Activated CD8-positive, alpha-beta T cell treated with anti-CD3 and anti-CD28 coated beads, Interleukin-2, amount 10 ng/mL, durations not matched to agents 7 days and 5 days (primary cell): ENCODE results near the gene TSPAN16. TPM values are rescaled to one million over a fixed set of nuclear protein-coding genes. Genes with fewer than 3 reads are reported as not detected.

ENCODE experiments used
- ATAC-seq: fragments of 150-1000 bp; cut with Tn5 transposase; one replicate; pipeline ENCODE4 v1.10.0; 2021; ENCODE audit warnings: moderate library complexity
- CTCF ChIA-PET: fragments of 350-600 bp; sonication (Branson Sonifier 250); formaldehyde crosslinking; loops from one replicate; lab custom pipeline; 2021; ENCODE audit warnings: antibody characterized with exemption; lab: Charles Lee
- POLR2A ChIA-PET: fragments of 350-600 bp; sonication (Branson Sonifier 250); formaldehyde crosslinking; loops from one replicate; lab custom pipeline; 2021; ENCODE audit warnings: antibody characterized with exemption; lab: Charles Lee
- DNase-seq: peaks from one replicate; pipeline ENCODE4 v3.0.0-alpha.2; 2020
- H3K27ac Mint-ChIP-seq: one replicate; pipeline ENCODE4 v1.8.0; 2021; ENCODE audit warnings: mild to moderate bottlenecking, mixed read lengths
- H3K27me3 Mint-ChIP-seq: one replicate; pipeline ENCODE4 v1.8.0; 2021; ENCODE audit warnings: low read depth, mixed read lengths
- H3K36me3 Mint-ChIP-seq: one replicate; pipeline ENCODE4 v1.8.0; 2021; ENCODE audit warnings: low read depth, mixed read lengths
- H3K4me1 Mint-ChIP-seq: one replicate; pipeline ENCODE4 v1.8.0; 2021; ENCODE audit warnings: low read depth, mixed read lengths
- H3K4me3 Mint-ChIP-seq: one replicate; pipeline ENCODE4 v1.8.0; 2021; ENCODE audit warnings: mild to moderate bottlenecking, mixed read lengths
- H3K9me3 Mint-ChIP-seq: one replicate; pipeline ENCODE4 v1.8.0; 2022; ENCODE audit warnings: mixed read lengths; ENCODE audit not compliant: insufficient read depth
- total RNA-seq, 2 experiments: library from RNA; stranded (reverse); gene quantifications; one replicate each; pipeline ENCODE4 v1.2.3, GENCODE V29; 2021

The TSPAN16 gene
- total RNA-seq, 2 experiments from 2014 or later = not detected

DNA sequence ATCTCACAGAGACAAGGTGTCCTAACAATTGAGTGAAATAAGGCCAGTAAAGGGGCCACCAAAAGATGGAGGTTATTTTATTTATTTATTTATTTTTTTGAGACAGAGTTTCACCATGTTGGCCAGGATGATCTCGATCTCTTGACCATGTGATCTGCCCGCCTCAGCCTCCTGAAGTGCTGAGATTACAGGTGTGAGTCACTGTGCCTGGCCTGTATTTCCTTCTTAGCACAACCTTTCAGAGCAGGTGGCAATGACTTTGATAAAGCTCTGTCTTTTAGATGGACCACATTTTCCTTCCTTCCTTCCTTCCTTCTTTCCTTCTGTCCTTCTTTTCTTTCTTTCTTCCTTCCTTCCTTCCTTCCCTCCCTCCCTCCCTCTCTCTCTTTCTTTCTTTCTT, 22.7 kb upstream of the TSPAN16 start:
- no peak for DNase-seq
- ChIA-PET POLR2A (no interaction called here), CTCF (interaction anchor here (1.0 kb wide), 1 partner anchor 108 kb away, joined by 3 read pairs; no protein-coding TSS in a partner anchor)
- peaks cover 3% of the 10 kb centered on the region for H3K36me3 Mint-ChIP-seq
- peaks cover 6% of the 10 kb centered on the region for H3K9me3 Mint-ChIP-seq
- peaks cover 2% of the 10 kb centered on the region for H3K4me1 Mint-ChIP-seq
- no peak overlapping the region for H3K4me3 Mint-ChIP-seq
- peaks cover 50% of the 10 kb centered on the region for H3K27me3 Mint-ChIP-seq
- ATAC-seq = no peak
- H3K27ac Mint-ChIP-seq = no peak overlapping the region

- peaks cover 6% of the 10 kb centered on the region for H3K9me3 Mint-ChIP-seq
- ChIA-PET CTCF (interaction anchor here (1.0 kb wide), 1 partner anchor 108 kb away, joined by 3 read pairs; no protein-coding TSS in a partner anchor), POLR2A (no interaction called here)
- ATAC-seq (no peak), DNase-seq (no peak)
- no peak overlapping the region for H3K4me3 Mint-ChIP-seq
- H3K4me1 Mint-ChIP-seq = peaks cover 2% of the 10 kb centered on the region
- peaks cover 3% of the 10 kb centered on the region for H3K36me3 Mint-ChIP-seq
- no peak overlapping the region for H3K27ac Mint-ChIP-seq
- H3K27me3 Mint-ChIP-seq = peaks cover 49% of the 10 kb centered on the region
Observed at GRCh38 chr19:11273989-11274388, 22.0 kb upstream of the TSPAN16 start.

GRCh38 chr19:11274533-11275086, 21.4 kb upstream of the TSPAN16 start:
- peaks cover 45% of the 10 kb centered on the region for H3K27me3 Mint-ChIP-seq
- H3K27ac Mint-ChIP-seq = no peak overlapping the region
- H3K36me3 Mint-ChIP-seq = peaks cover 3% of the 10 kb centered on the region
- CTCF ChIA-PET = no interaction called here
- DNase-seq (no peak), ATAC-seq (no peak)
- H3K9me3 Mint-ChIP-seq = peaks cover 6% of the 10 kb centered on the region
- POLR2A ChIA-PET = no interaction called here
- no peak overlapping the region for H3K4me3 Mint-ChIP-seq
- H3K4me1 Mint-ChIP-seq = peaks cover 7% of the 10 kb centered on the region

- peaks cover 25% of the 10 kb centered on the region for H3K4me1 Mint-ChIP-seq
- H3K36me3 Mint-ChIP-seq = peaks cover 3% of the 10 kb centered on the region
- ATAC-seq (no peak), DNase-seq (no peak)
- no peak overlapping the region for H3K27ac Mint-ChIP-seq
- ChIA-PET CTCF (no interaction called here), POLR2A (interaction anchor here (0.6 kb wide), 1 partner anchor 730 kb away, joined by 3 read pairs; no protein-coding TSS in a partner anchor)
- peaks cover 52% of the 10 kb centered on the region for H3K27me3 Mint-ChIP-seq
- peaks cover 6% of the 10 kb centered on the region for H3K9me3 Mint-ChIP-seq
- no peak overlapping the region for H3K4me3 Mint-ChIP-seq
Observed at GRCh38 chr19:11278670-11279069, 17.3 kb upstream of the TSPAN16 start.

DNA sequence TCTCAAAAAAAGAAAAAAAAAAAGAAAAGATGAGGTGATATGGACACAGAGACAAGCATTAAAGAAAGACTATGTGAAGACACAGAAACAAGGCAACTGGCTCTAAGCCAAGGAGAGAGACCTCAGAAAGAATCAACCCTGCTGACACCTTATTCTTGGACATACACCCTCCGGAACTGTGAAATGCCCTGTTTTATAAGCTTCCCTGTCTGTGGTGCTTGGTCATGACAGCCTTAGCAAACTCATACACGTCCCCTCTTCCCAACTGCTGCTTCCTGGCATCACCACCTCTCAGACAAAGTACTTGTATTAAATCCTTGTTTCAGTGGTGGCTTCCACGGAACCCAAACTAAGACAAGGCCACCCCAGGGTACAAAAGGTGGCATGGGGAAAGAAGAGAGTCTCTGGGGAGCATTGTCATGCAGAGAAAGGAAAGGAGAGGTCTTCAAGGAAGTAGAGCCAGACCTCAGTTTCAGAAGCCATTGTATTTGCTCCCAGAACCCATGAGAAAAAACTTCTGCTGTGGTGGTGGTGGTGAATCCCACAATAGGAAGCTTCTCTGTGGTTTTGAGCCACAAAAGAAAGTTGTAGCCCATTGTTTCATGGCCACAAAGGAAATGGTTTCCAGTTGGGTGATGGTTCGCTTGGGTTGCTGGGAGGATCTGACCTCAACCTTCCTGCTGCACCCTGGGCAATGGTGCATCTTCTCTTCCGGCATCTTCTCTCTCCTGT, 16.3 kb upstream of the TSPAN16 start:
- peaks cover 3% of the 10 kb centered on the region for H3K36me3 Mint-ChIP-seq
- H3K27me3 Mint-ChIP-seq = peaks cover 50% of the 10 kb centered on the region
- H3K4me3 Mint-ChIP-seq = peak overlapping the region; percentile 42
- H3K4me1 Mint-ChIP-seq = peaks cover 25% of the 10 kb centered on the region
- peak; percentile 93 for ATAC-seq
- ChIA-PET POLR2A (interaction anchor here (0.6 to 0.9 kb wide), 2 partner anchors 101 to 120 kb away, joined by 3 to 7 read pairs; no protein-coding TSS in a partner anchor), CTCF (interaction anchor here (1.1 kb wide), 1 partner anchor 14 kb away, joined by 3 read pairs; no protein-coding TSS in a partner anchor)
- peak overlapping the region; percentile 78 for H3K27ac Mint-ChIP-seq
- peak; percentile 86 for DNase-seq
- peaks cover 6% of the 10 kb centered on the region for H3K9me3 Mint-ChIP-seq

GRCh38 chr19:11281356-11282049, 14.5 kb upstream of the TSPAN16 start:
- Mint-ChIP-seq H3K4me3 (no peak overlapping the region), H3K4me1 (peaks cover 26% of the 10 kb centered on the region), H3K27me3 (peaks cover 46% of the 10 kb centered on the region), H3K9me3 (peaks cover 6% of the 10 kb centered on the region), H3K27ac (no peak overlapping the region), H3K36me3 (peaks cover 3% of the 10 kb centered on the region)
- ATAC-seq = no peak
- POLR2A ChIA-PET = no interaction called here
- CTCF ChIA-PET = interaction anchor here (1.0 to 1.1 kb wide), 3 partner anchors 10 to 94 kb away, joined by 3 read pairs; no protein-coding TSS in a partner anchor
- DNase-seq = no peak

- ATAC-seq = no peak
Observed at GRCh38 chr19:11284515-11284914, 11.4 kb upstream of the TSPAN16 start.

GRCh38 chr19:11286312-11286974, 9.5 kb upstream of the TSPAN16 start:
- Mint-ChIP-seq H3K9me3 (no peaks in the 10 kb centered on the region), H3K4me3 (no peak overlapping the region), H3K27me3 (peaks cover 41% of the 10 kb centered on the region), H3K36me3 (no peaks in the 10 kb centered on the region), H3K27ac (no peak overlapping the region), H3K4me1 (peaks cover 7% of the 10 kb centered on the region)
- DNase-seq (no peak), ATAC-seq (no peak)
- CTCF ChIA-PET = no interaction called here
- POLR2A ChIA-PET = interaction anchor here (0.5 kb wide), 1 partner anchor 24 kb away, joined by 3 read pairs; the partner anchor contains the start of gene DOCK6

More at GRCh38 chr19:11284515-11284914, 11.4 kb upstream of the TSPAN16 start:
- ChIA-PET POLR2A (no interaction called here), CTCF (interaction anchor here (0.9 to 1.1 kb wide), 2 partner anchors 9 to 198 kb away, joined by 3 read pairs; no protein-coding TSS in a partner anchor)
- Mint-ChIP-seq H3K4me1 (peaks cover 20% of the 10 kb centered on the region), H3K9me3 (no peaks in the 10 kb centered on the region), H3K27ac (no peak overlapping the region), H3K36me3 (no peaks in the 10 kb centered on the region), H3K4me3 (no peak overlapping the region), H3K27me3 (peaks cover 41% of the 10 kb centered on the region)
- no peak for DNase-seq

DNA sequence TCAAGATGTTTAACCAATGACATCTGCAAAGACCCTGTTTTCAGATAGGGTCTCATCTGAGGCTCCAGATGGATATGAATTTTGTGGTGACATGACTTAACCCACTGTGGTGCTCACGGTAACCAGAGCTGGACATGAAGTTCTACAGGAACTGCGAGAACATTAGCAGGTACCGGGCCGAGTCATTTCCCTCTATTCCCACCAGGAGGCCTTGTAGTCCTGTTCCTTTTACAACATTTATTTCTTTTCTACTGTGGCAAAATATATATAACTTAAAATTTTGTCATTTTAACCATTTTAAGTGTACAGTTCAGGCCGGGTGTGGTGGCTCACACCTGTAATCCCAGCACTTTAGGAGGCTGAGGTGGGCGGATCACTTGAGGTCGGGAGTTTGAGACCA, 7.6 kb upstream of the TSPAN16 start:
- no peak for DNase-seq
- Mint-ChIP-seq H3K27me3 (peaks cover 31% of the 10 kb centered on the region), H3K4me1 (peaks cover 3% of the 10 kb centered on the region), H3K36me3 (no peaks in the 10 kb centered on the region), H3K27ac (no peak overlapping the region), H3K9me3 (no peaks in the 10 kb centered on the region), H3K4me3 (no peak overlapping the region)
- ChIA-PET POLR2A (no interaction called here), CTCF (no interaction called here)
- no peak for ATAC-seq

DNA sequence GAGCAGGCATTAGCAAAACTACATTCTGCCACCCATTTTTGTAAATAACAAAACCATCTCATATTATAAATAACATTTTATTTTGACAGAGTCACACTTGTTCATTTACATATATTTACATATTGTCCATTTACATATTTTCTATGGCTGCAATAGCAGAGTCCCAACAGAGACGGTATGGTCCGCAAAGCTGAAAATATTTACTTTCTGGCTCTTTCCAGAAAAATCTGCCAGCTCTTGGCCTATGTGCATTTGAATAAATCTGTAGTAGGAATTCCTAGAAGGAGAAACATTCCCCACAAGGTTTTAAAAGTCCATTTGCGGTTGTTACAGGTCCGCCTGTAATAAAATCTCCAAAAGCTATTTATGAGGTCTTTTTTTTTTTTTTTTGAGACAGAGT, 5.7 kb upstream of the TSPAN16 start:
- peaks cover 30% of the 10 kb centered on the region for H3K27me3 Mint-ChIP-seq
- POLR2A ChIA-PET = interaction anchor here (1.0 kb wide), 1 partner anchor 84 kb away, joined by 3 read pairs; the partner anchor contains the start of gene SWSAP1

DNA sequence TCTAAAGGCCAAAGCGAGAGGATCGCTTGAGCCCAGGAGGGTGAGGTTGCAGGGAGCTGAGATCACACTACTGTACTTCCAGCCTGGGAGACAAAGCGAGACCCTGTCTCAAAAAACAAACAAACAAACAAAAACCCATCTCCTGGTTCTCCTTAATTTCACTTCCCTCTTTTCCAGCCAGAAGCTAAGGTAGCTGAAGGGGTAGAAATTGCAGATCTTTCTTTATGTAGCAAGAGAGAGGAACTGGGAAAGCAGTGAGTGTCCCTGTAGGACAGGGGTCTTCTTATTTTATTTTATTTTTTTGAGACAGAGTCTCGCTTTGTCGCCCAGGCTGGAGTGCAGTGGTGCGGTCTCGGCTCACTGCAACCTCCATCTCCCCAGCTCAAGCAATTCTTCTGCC, 4.5 kb upstream of the TSPAN16 start:
- Mint-ChIP-seq H3K36me3 (no peaks in the 10 kb centered on the region), H3K4me3 (no peak overlapping the region), H3K9me3 (no peaks in the 10 kb centered on the region), H3K27ac (no peak overlapping the region), H3K4me1 (peaks cover 11% of the 10 kb centered on the region), H3K27me3 (peaks cover 30% of the 10 kb centered on the region)
- ChIA-PET POLR2A (no interaction called here), CTCF (interaction anchor here (0.8 kb wide), 1 partner anchor 10 kb away, joined by 3 read pairs; no protein-coding TSS in a partner anchor)
- ATAC-seq (no peak), DNase-seq (no peak)

More for the DNA sequence above, 5.7 kb upstream of the TSPAN16 start:
- no peak for DNase-seq
- no peaks in the 10 kb centered on the region for H3K9me3 Mint-ChIP-seq
- ATAC-seq = no peak
- peaks cover 11% of the 10 kb centered on the region for H3K4me1 Mint-ChIP-seq
- H3K36me3 Mint-ChIP-seq = no peaks in the 10 kb centered on the region
- H3K4me3 Mint-ChIP-seq = no peak overlapping the region
- CTCF ChIA-PET = interaction anchor here (0.8 kb wide), 1 partner anchor 192 kb away, joined by 4 read pairs; no protein-coding TSS in a partner anchor
- no peak overlapping the region for H3K27ac Mint-ChIP-seq
